HepG2 (cell line): Measurements from ENCODE around the gene SERINC2. TPM values are rescaled to one million over a fixed set of nuclear protein-coding genes. Genes with fewer than 3 reads are reported as not detected.
A peak's percentile ranks its signal among the peaks of the same experiment; 100 is the strongest.

Experiments used
- ATAC-seq: fragments of 200-7000 bp; cut with Tn5 transposase; 3 replicates; pipeline ENCODE4 v1.9.1; 2020; ENCODE audit warnings: mild to moderate bottlenecking, moderate library complexity
- BruUV-seq: library from RNA; stranded (reverse); fragments of 400-500 nt; replicated peaks from 2 replicates; lab custom pipeline; 2021; lab: Mats Ljungman, UMichigan
- CTCF ChIA-PET: fragments of 300-600 bp; formaldehyde crosslinking; extraction: SDS; loops from one replicate; lab custom pipeline; 2021; ENCODE audit warnings: low total read pairs, inconsistent platforms, low intra/inter-chr PET ratio; lab: Yijun Ruan, JAX
- POLR2A ChIA-PET: fragments of 350-600 bp; sonication (Branson Sonifier 250); formaldehyde crosslinking; loops from one replicate; lab custom pipeline; 2020; ENCODE audit warnings: antibody characterized with exemption, inconsistent platforms; lab: Yijun Ruan, JAX
- DNase-seq: peaks from one replicate; pipeline ENCODE4 v3.0.0-alpha.2; 2015; ENCODE audit warnings: low spot score
- FAIRE-seq: peaks from 3 replicates; lab custom pipeline; 2011; peaks lifted over from hg19 to GRCh38; lab: Jason Lieb, UNC
- H2AFZ ChIP-seq: one replicate; pipeline ENCODE4 v1.6.1; 2011; ENCODE audit warnings: low read length, inconsistent platforms
- H3K27ac ChIP-seq: fragments of 300-600 bp; 3 replicates; pipeline ENCODE4 v1.8.0; 2011; ENCODE audit warnings: mixed run types, mild to moderate bottlenecking, mixed read lengths, low read length, inconsistent platforms; ENCODE audit not compliant: insufficient read depth; ENCODE audit errors: extremely low read length
- H3K27me3 ChIP-seq, 2 experiments: fragments of 200-600 bp in 1 of 2; 2 replicates in 1 of 2; 3 replicates in 1 of 2; pipeline versions ENCODE4 v1.6.0 to v1.8.0; 2011; ENCODE audit warnings: low read length in 2 of 2, mild to moderate bottlenecking in 2 of 2, moderate library complexity in 2 of 2, inconsistent platforms in 1 of 2; ENCODE audit not compliant: insufficient read depth in 2 of 2, control insufficient read depth in 1 of 2
- H3K36me3 ChIP-seq, 2 experiments: fragments of 200-600 bp in 1 of 2; replicated peaks in 1 of 2; 2 replicates in 1 of 2; 3 replicates in 1 of 2; pipeline versions ENCODE4 v1.5.1 to v1.8.0; 2011; ENCODE audit warnings: low read length in 2 of 2, inconsistent platforms in 1 of 2; ENCODE audit not compliant: insufficient read depth in 2 of 2, control insufficient read depth in 1 of 2
- H3K4me1 ChIP-seq: 2 replicates; pipeline ENCODE4 v1.5.1; 2012; ENCODE audit warnings: low read length, inconsistent platforms; ENCODE audit not compliant: insufficient read depth
- H3K4me2 ChIP-seq: 2 replicates; pipeline ENCODE4 v1.6.0; 2011; ENCODE audit warnings: low read depth, low read length, inconsistent platforms
- H3K4me3 ChIP-seq, 3 experiments: fragments of 200-600 bp in 1 of 3; sonication (generic), shearing (Covaris generic) in 1 of 3; replicated peaks in 1 of 3; 2 replicates each; pipeline ENCODE4 v1.5.1; 2011 to 2016; ENCODE audit warnings: low read length in 3 of 3, inconsistent platforms in 2 of 3, low read depth in 2 of 3, mild to moderate bottlenecking in 2 of 3, control low read depth in 1 of 3, mixed read lengths in 1 of 3; ENCODE audit not compliant: insufficient read depth in 1 of 3
- H3K79me2 ChIP-seq: one replicate; pipeline ENCODE4 v1.6.1; 2011; ENCODE audit warnings: low read length, inconsistent platforms; ENCODE audit not compliant: insufficient read depth
- H3K9ac ChIP-seq: 2 replicates; pipeline ENCODE4 v1.6.0; 2011; ENCODE audit warnings: mild to moderate bottlenecking, low read depth, low read length, inconsistent platforms; ENCODE audit not compliant: insufficient read depth
- H3K9me3 ChIP-seq: 2 replicates; pipeline ENCODE4 v1.5.1; 2012; ENCODE audit warnings: mild to moderate bottlenecking, low read length
- H4K20me1 ChIP-seq: 2 replicates; pipeline ENCODE4 v1.6.0; 2011; ENCODE audit warnings: inconsistent platforms, mild to moderate bottlenecking, low read length, moderate library complexity; ENCODE audit not compliant: insufficient read depth
- BHLHE40 ChIP-seq: IDR thresholded peaks from 2 replicates; pipeline ENCODE4 v1.6.1; 2011; ENCODE audit warnings: low read length, improper control_type of control experiment
- CBX5 ChIP-seq: sonication (generic); formaldehyde crosslinking; IDR thresholded peaks from 2 replicates; pipeline ENCODE4 v1.4.0; 2020; ENCODE audit warnings: missing genetic modification reagents, borderline replicate concordance
- FOSL2 ChIP-seq: sonication (generic); formaldehyde crosslinking; IDR thresholded peaks from 2 replicates; pipeline ENCODE4 v1.4.0; 2020; ENCODE audit warnings: missing genetic modification reagents
- GLI4 ChIP-seq: sonication (generic); formaldehyde crosslinking; IDR thresholded peaks from 2 replicates; pipeline ENCODE4 v1.5.1; 2020; ENCODE audit warnings: missing genetic modification reagents, mild to moderate bottlenecking, moderate library complexity, borderline replicate concordance
- LRRFIP1 ChIP-seq: sonication (generic); formaldehyde crosslinking; conservative IDR thresholded peaks from 2 replicates; pipeline ENCODE4 v1.4.0; 2020; ENCODE audit warnings: missing genetic modification reagents
- RARA ChIP-seq: IDR thresholded peaks from 2 replicates; pipeline ENCODE4 v1.6.1; 2016; ENCODE audit warnings: missing genetic modification reagents, missing compliant biosample characterization
- SALL1 ChIP-seq: sonication (generic); formaldehyde crosslinking; IDR thresholded peaks from 2 replicates; pipeline ENCODE4 v1.8.0; 2022; ENCODE audit warnings: mild to moderate bottlenecking, missing genetic modification reagents
- SETDB1 ChIP-seq: sonication (generic); formaldehyde crosslinking; IDR thresholded peaks from 2 replicates; pipeline ENCODE4 v1.5.1; 2020; ENCODE audit warnings: missing genetic modification reagents, mild to moderate bottlenecking, borderline replicate concordance
- TOPORS ChIP-seq: sonication (generic); formaldehyde crosslinking; IDR thresholded peaks from 2 replicates; pipeline ENCODE4 v1.8.0; 2023; ENCODE audit warnings: mild to moderate bottlenecking, missing genetic modification reagents
- ZMYM2 ChIP-seq: sonication (generic); formaldehyde crosslinking; IDR thresholded peaks from 2 replicates; pipeline ENCODE4 v1.8.0; 2022; ENCODE audit warnings: mild to moderate bottlenecking, missing genetic modification reagents
- ZNF160 ChIP-seq: sonication (generic); formaldehyde crosslinking; IDR thresholded peaks from 2 replicates; pipeline ENCODE4 v1.8.0; 2022; ENCODE audit warnings: mild to moderate bottlenecking, inconsistent platforms, missing genetic modification reagents
- ZNF280D ChIP-seq: sonication (generic); formaldehyde crosslinking; IDR thresholded peaks from 2 replicates; pipeline ENCODE4 v1.5.1; 2020; ENCODE audit warnings: mild to moderate bottlenecking, missing genetic modification reagents
- ZNF546 ChIP-seq: sonication (generic); formaldehyde crosslinking; conservative IDR thresholded peaks from 2 replicates; pipeline ENCODE4 v1.8.1; 2023; ENCODE audit warnings: mild to moderate bottlenecking, missing genetic modification reagents
- ZNF562 ChIP-seq: sonication (generic); formaldehyde crosslinking; IDR thresholded peaks from 2 replicates; pipeline ENCODE4 v1.8.0; 2022; ENCODE audit warnings: missing genetic modification reagents, borderline replicate concordance
- ZNF740 ChIP-seq: sonication (generic); formaldehyde crosslinking; IDR thresholded peaks from 2 replicates; pipeline ENCODE4 v1.4.0; 2020; ENCODE audit warnings: missing genetic modification reagents
- ZNF790 ChIP-seq: sonication (generic); formaldehyde crosslinking; IDR thresholded peaks from 2 replicates; pipeline ENCODE4 v1.8.0; 2022; ENCODE audit warnings: missing genetic modification reagents, mild to moderate bottlenecking, borderline replicate concordance
- whole genome bisulfite sequencing: methylation state at CpG from one replicate; pipeline ENCODE4 v1.1.6; 2017; ENCODE audit warnings: low lambda C conversion rate; 5-methylcytosine and 5-hydroxymethylcytosine counted together
- in situ Hi-C: cut with HindIII; loops from 2 replicates; pipeline ENCODE4 v1.10.0; 2017; ENCODE audit warnings: low pct_unique_long_range_greater_than_20kb; ENCODE audit not compliant: extremely low pct_ligation_motif_present
- intact Hi-C: fragments of 100-400 bp; cut with micrococcal nuclease; formaldehyde crosslinking; loops from one replicate; pipeline ENCODE4 v1.10.0; 2022; ENCODE audit not compliant: unreplicated experiment
- polyA plus RNA-seq, 8 experiments: library from polyadenylated mRNA; depleted of rRNA in 3 of 8; stranded (reverse) in 7 of 8; unstranded in 1 of 8; fragments of >200 nt; fragmentation: Illumina TruSeq in 4 of 8; extraction: Trizol in 4 of 8; gene quantifications; 2 replicates each; pipeline versions ENCODE4 v1.2.1 to v1.2.3, GENCODE V29; 2011 to 2016; ENCODE audit warnings: low read depth in 4 of 8, missing spikeins in 1 of 8, mixed read lengths in 1 of 8; ENCODE audit not compliant: insufficient read depth in 1 of 8
- total RNA-seq, 5 experiments: library from RNA; depleted of rRNA; stranded (reverse); fragments of >200 nt; fragmentation: Illumina TruSeq; extraction: Trizol; gene quantifications; 2 replicates each; pipeline ENCODE4 v1.2.3, GENCODE V29; 2016; ENCODE audit warnings: low read depth in 1 of 5

The SERINC2 gene
- total and polyA plus RNA-seq, 2 of the 13 experiments (the other 11 are each of a cell fraction or from before 2014, with no cell fraction given): 4.8 to 126 TPM

- TF ChIP-seq FOSL2 (CRISPR knock-in tag): peak; percentile 58
- TF ChIP-seq BHLHE40: 0 out of 2 replicates have a peak, but pooled peaks have one; percentile 6
- no peak for TF ChIP-seq ZNF160
Measured at GRCh38 chr1:31453384-31454079, 40.5 kb downstream of the SERINC2 start (continued).

DNA sequence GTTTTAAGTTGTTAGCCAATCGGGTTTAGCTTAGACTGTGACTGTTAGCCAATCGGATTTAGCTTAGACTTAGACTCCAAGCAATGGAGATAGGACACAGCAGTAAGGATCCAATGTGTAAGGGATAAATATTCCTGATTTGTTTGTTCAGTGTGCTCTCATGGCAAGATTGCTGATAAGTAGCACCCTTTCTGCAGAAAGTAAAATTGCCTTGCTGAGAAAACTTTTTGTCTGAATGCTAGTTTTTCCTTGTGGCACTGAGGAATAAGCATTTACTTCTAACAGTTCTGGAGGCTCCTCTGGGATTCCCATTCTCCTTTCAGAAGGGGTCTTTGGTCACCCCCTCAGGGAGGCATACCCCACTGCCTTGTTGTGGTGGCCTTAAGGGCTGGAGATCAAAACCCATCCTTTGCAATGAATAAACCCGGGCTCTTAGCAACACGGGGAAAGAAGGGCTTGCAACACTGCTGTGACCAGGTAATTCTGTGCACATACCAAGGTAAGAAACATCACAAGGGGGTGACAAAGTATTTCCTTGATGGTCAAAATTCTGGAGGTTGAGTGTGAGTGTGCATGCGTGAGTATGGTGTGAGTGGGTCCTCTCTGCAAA, 45.4 kb downstream of the SERINC2 start:
- CTCF ChIA-PET: interaction anchor here (3.5 kb wide), 1 partner anchor 90 kb away, joined by 32 read pairs; no protein-coding TSS in a partner anchor
- Histone ChIP-seq H3K9me3 (peaks cover 49% of the 10 kb centered on the region), H3K27ac (no peak overlapping the region), H3K79me2 (no peaks in the 10 kb centered on the region), H4K20me1 (no peaks in the 10 kb centered on the region), H3K9ac (no peak overlapping the region), H3K4me2 (no peak overlapping the region), H2AFZ (no peak overlapping the region), H3K27me3 (no peaks in the 10 kb centered on the region), H3K4me1 (no peaks in the 10 kb centered on the region), H3K36me3 (no peaks in the 10 kb centered on the region)
- in situ Hi-C loops: no loop called here
- POLR2A ChIA-PET: no interaction called here
- FAIRE-seq: no peak
- no peak for TF ChIP-seq GLI4 (CRISPR knock-in tag)
- TF ChIP-seq RARA (CRISPR knock-in tag): no peak
- TF ChIP-seq SETDB1 (CRISPR knock-in tag): peak; percentile 93
- TF ChIP-seq TOPORS (CRISPR knock-in tag): peak; percentile 37; the same call in 1 of the 2 replicates
- TF ChIP-seq ZNF740 (CRISPR knock-in tag): no peak
- no peak for TF ChIP-seq LRRFIP1 (CRISPR knock-in tag)
- TF ChIP-seq SALL1 (CRISPR knock-in tag): no peak
- peak; percentile 100 for TF ChIP-seq ZNF562 (CRISPR knock-in tag)
- TF ChIP-seq CBX5 (CRISPR knock-in tag): peak; percentile 28; the same call in 1 of the 2 replicates
- TF ChIP-seq ZNF790 (CRISPR knock-in tag): no peak
- TF ChIP-seq ZMYM2 (CRISPR knock-in tag): peak; percentile 76; the same call in 1 of the 2 replicates
- TF ChIP-seq ZNF280D (CRISPR knock-in tag): peak; percentile 99
- TF ChIP-seq ZNF546: no peak
- TF ChIP-seq, all 625 proteins: peak for 6
- WGBS: 30% methylated on average over 5 of the region's 5 CpGs
- ATAC-seq: no peak
- DNase-seq: no peak
- intact Hi-C loops: no loop called here
- no peak overlapping the region for H3K4me3 ChIP-seq
- BruUV-seq: no TSS peak
